Ishikawa (cell line): ENCODE data around the gene CDC42EP4.

Experiments
- CEBPB ChIP-seq: IDR thresholded peaks from 2 replicates; pipeline ENCODE4 v1.6.1; 2012
- EGR1 ChIP-seq: IDR thresholded peaks from 2 replicates; pipeline ENCODE4 v1.6.1; 2012
- EP300 ChIP-seq: IDR thresholded peaks from 2 replicates; pipeline ENCODE4 v1.6.1; 2012; ENCODE audit warnings: borderline replicate concordance
- FOXM1 ChIP-seq: IDR thresholded peaks from 2 replicates; pipeline ENCODE4 v1.6.1; 2012; ENCODE audit warnings: low read depth, borderline replicate concordance
- MAX ChIP-seq: IDR thresholded peaks from 2 replicates; pipeline ENCODE4 v1.6.1; 2012
- NFIC ChIP-seq: IDR thresholded peaks from 2 replicates; pipeline ENCODE4 v1.6.1; 2012
- RAD21 ChIP-seq: IDR thresholded peaks from 2 replicates; pipeline ENCODE4 v1.6.1; 2012; ENCODE audit warnings: low read depth
- REST ChIP-seq: IDR thresholded peaks from 2 replicates; pipeline ENCODE4 v1.6.1; 2012; ENCODE audit warnings: low read depth, mild to moderate bottlenecking
- TAF1 ChIP-seq: IDR thresholded peaks from 2 replicates; pipeline ENCODE4 v1.6.1; 2012; ENCODE audit warnings: low read depth, mild to moderate bottlenecking
- TCF12 ChIP-seq: IDR thresholded peaks from 2 replicates; pipeline ENCODE4 v1.6.1; 2012; ENCODE audit warnings: low read depth
- TEAD4 ChIP-seq: IDR thresholded peaks from 2 replicates; pipeline ENCODE4 v1.6.1; 2012
- USF1 ChIP-seq: IDR thresholded peaks from 2 replicates; pipeline ENCODE4 v1.6.1; 2012
- YY1 ChIP-seq: IDR thresholded peaks from 2 replicates; pipeline ENCODE4 v1.6.1; 2012; ENCODE audit warnings: low read depth
- ZBTB7A ChIP-seq: IDR thresholded peaks from 2 replicates; pipeline ENCODE4 v1.6.1; 2012; ENCODE audit warnings: low read depth

GRCh38 chr17:73319766-73320165, 8.0 kb upstream of the CDC42EP4 start:
- TF ChIP-seq REST, result no peak
- TF ChIP-seq RAD21, result no peak
- no peak for TF ChIP-seq FOXM1
- TF ChIP-seq EP300, result no peak
- no peak for TF ChIP-seq USF1
- no peak for TF ChIP-seq TEAD4
- TF ChIP-seq MAX, result no peak
- no peak for TF ChIP-seq NFIC
- no peak for TF ChIP-seq TAF1
- no peak for TF ChIP-seq EGR1
- TF ChIP-seq ZBTB7A, result no peak
- TF ChIP-seq YY1, result no peak
- TF ChIP-seq CEBPB, result no peak
- TF ChIP-seq TCF12, result no peak
